Gastrocnemius medialis (tissue), 4 donors: ENCODE data around the gene IGSF9B. TPM values are rescaled to one million over a fixed set of nuclear protein-coding genes. Genes with fewer than 3 reads are reported as not detected.

Experiments
- ATAC-seq, 2 donors: fragments of 150-250 bp; one replicate each; pipeline ENCODE4 v1.9.1; 2016
- DNase-seq, 2 donors: peaks; one replicate each; pipeline ENCODE4 v3.0.0-alpha.2; 2019
- H3K27ac ChIP-seq, 4 donors: fragments of 200-600 bp; sonication (generic); 1 replicate in 1 of 4; 2 replicates in 3 of 4; pipeline ENCODE4 v1.5.1; 2016 to 2018; ENCODE audit warnings: mild to moderate bottlenecking in 2 of 4, moderate library complexity in 1 of 4
- H3K27me3 ChIP-seq, 3 donors: fragments of 200-600 bp; sonication (generic) in 2 of 3; 1 replicate in 1 of 3; 2 replicates in 2 of 3; pipeline versions ENCODE4 v1.5.1 to v1.6.0; 2016 to 2019; ENCODE audit warnings: mild to moderate bottlenecking in 1 of 3, moderate library complexity in 1 of 3
- H3K36me3 ChIP-seq, 2 donors: fragments of 200-600 bp; sonication (generic) in 1 of 2; one replicate each; pipeline ENCODE4 v1.5.1; 2017 to 2018
- H3K4me1 ChIP-seq, 2 donors: fragments of 200-600 bp; sonication (generic) in 1 of 2; one replicate each; pipeline ENCODE4 v1.5.1; 2016 to 2017; ENCODE audit warnings: mild to moderate bottlenecking in 2 of 2
- H3K4me3 ChIP-seq, 4 donors: fragments of 200-600 bp; sonication (generic) in 3 of 4; 1 replicate in 1 of 4; 2 replicates in 3 of 4; pipeline ENCODE4 v1.5.1; 2016 to 2019; ENCODE audit warnings: mild to moderate bottlenecking in 2 of 4
- H3K9me3 ChIP-seq, 3 donors: fragments of 200-600 bp; sonication (generic) in 2 of 3; 1 replicate in 1 of 3; 2 replicates in 2 of 3; pipeline ENCODE4 v1.5.1; 2016 to 2019
- POLR2A ChIP-seq, 2 donors: fragments of 450-650 bp; IDR thresholded peaks; one replicate each; pipeline ENCODE4 v1.6.1; 2017; ENCODE audit warnings: antibody characterized with exemption in 2 of 2, mild to moderate bottlenecking in 2 of 2, moderate library complexity in 2 of 2
- in situ Hi-C, 4 donors: fragments of 200-750 bp; cut with MboI; loops; one replicate each; pipeline versions ENCODE4 v1.15.0 to v1.8.0; 2017; ENCODE audit warnings: low sequenced_read_pairs in 4 of 4
- intact Hi-C: fragments of 100-400 bp; cut with DNase I; formaldehyde crosslinking; loops from one replicate; pipeline ENCODE4 v1.15.1; 2023; ENCODE audit warnings: low total_unique reads
- total RNA-seq, 4 donors: library from RNA; depleted of rRNA; stranded (reverse); fragments of >200 nt; gene quantifications; one replicate each; pipeline versions ENCODE4 v1.1.0 to v1.2.3, GENCODE V29; 2016
- TF ChIP-seq, protein P1 (sequence below), 5 experiments: fragments of 450-650 bp in 3 of 5; fragments of 200-600 bp in 2 of 5; sonication (generic) in 2 of 5; IDR thresholded peaks in 4 of 5; conservative IDR thresholded peaks in 1 of 5; 1 replicate in 4 of 5; 2 replicates in 1 of 5; pipeline ENCODE4 v1.5.1; 2016 to 2019; ENCODE audit warnings: antibody characterized with exemption in 5 of 5, mild to moderate bottlenecking in 3 of 5, moderate library complexity in 3 of 5

The IGSF9B gene
- total RNA-seq, 4 donors from 2014 or later = 0.07 to 2.5 (median 1.4) TPM

DNA sequence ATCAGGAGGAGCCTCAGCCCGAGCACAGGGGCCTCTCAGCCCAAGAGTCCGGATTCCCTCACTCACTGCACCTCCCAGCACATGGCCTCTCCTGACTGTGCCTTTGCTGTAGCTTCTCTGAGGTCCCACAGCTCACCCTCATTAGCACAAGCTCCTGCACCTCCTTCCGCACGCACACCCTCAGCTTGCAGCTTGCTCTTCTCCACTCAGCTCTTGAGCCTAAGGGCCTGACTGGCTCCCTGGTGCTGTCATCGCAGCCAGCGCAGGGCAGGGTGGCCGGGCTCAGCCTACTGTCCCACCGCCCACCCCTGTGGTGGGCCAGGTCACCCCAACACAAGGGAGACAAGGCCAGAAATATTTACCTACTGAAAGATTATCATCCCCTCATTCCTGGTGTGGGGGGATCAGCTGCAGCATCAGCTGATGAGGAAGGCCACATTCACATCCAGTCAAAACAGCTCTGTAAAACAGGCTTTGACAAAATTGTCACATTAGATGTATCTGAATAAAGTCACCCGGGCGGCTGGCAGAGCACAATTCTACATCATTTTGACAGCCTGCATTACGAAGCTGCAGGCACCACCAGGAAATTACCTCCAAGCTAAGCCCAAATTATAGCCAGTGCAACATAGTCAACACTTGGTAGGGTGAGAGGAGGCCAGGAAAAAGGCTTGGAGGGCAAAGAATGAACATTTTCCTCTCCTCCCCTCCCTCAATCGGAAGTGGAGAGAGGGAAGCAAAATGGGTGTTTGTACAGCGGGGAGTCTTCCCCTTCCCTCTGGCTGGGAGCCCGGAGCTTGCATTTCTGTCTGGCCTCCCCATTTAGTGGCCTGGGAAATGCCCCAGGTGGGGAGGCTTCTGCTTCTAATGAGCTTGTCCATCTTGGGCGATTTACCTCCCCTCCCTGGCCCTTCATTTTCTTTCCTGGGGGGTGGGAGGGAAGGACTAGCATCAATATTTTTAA, 29.5 kb upstream of the IGSF9B start:
- intact Hi-C loops (no loop called here), in situ Hi-C loops (no loop called here)
- Histone ChIP-seq H3K9me3 (no peaks in the 10 kb centered on the region), H3K27me3 (no peaks in the 10 kb centered on the region), H3K36me3 (no peaks in the 10 kb centered on the region), H3K4me1 (peaks cover 0 to 25% of the 10 kb centered on the region in 2 donors), H3K4me3 (no peak overlapping the region), H3K27ac (no peak overlapping the region)
- no peak for TF ChIP-seq POLR2A (IDR thresholded peaks at IDR 0.05)
- TF ChIP-seq, protein P1, sequence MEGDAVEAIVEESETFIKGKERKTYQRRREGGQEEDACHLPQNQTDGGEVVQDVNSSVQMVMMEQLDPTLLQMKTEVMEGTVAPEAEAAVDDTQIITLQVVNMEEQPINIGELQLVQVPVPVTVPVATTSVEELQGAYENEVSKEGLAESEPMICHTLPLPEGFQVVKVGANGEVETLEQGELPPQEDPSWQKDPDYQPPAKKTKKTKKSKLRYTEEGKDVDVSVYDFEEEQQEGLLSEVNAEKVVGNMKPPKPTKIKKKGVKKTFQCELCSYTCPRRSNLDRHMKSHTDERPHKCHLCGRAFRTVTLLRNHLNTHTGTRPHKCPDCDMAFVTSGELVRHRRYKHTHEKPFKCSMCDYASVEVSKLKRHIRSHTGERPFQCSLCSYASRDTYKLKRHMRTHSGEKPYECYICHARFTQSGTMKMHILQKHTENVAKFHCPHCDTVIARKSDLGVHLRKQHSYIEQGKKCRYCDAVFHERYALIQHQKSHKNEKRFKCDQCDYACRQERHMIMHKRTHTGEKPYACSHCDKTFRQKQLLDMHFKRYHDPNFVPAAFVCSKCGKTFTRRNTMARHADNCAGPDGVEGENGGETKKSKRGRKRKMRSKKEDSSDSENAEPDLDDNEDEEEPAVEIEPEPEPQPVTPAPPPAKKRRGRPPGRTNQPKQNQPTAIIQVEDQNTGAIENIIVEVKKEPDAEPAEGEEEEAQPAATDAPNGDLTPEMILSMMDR (IDR thresholded peaks at IDR 0.05 in 4 of 5, conservative IDR thresholded peaks at IDR 0.05 in 1 of 5) = no peak
- DNase-seq (no peak), ATAC-seq (no peak)

DNA sequence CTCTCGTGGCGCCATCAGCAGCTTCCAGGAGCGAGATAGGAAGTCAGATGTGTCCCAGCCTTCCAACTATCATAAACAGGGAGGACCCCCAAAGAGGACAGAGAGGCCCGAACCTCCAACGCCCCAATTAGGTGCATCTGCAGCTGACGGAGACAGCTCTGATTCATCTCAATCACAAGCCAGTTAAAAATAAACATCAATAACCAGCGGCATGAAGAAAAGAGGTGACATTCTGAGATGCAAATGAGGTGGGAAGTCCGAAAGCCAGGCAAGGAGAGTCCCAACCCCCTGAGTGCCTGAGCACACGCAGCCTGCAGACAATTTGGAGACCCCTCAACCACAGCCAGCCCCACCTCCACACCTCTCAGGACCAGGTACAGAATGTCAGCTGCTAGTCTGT, 28.1 kb upstream of the IGSF9B start:
- no peak for ATAC-seq
- Histone ChIP-seq H3K4me1 (peaks cover 0 to 18% of the 10 kb centered on the region in 2 donors), H3K27ac (no peak overlapping the region), H3K4me3 (no peak overlapping the region), H3K27me3 (no peaks in the 10 kb centered on the region), H3K36me3 (no peaks in the 10 kb centered on the region), H3K9me3 (no peaks in the 10 kb centered on the region)
- no peak for TF ChIP-seq POLR2A (IDR thresholded peaks at IDR 0.05)
- TF ChIP-seq, protein P1 (IDR thresholded peaks at IDR 0.05 in 4 of 5, conservative IDR thresholded peaks at IDR 0.05 in 1 of 5) = no peak
- no peak for DNase-seq
- in situ Hi-C loops (no loop called here), intact Hi-C loops (no loop called here)

DNA sequence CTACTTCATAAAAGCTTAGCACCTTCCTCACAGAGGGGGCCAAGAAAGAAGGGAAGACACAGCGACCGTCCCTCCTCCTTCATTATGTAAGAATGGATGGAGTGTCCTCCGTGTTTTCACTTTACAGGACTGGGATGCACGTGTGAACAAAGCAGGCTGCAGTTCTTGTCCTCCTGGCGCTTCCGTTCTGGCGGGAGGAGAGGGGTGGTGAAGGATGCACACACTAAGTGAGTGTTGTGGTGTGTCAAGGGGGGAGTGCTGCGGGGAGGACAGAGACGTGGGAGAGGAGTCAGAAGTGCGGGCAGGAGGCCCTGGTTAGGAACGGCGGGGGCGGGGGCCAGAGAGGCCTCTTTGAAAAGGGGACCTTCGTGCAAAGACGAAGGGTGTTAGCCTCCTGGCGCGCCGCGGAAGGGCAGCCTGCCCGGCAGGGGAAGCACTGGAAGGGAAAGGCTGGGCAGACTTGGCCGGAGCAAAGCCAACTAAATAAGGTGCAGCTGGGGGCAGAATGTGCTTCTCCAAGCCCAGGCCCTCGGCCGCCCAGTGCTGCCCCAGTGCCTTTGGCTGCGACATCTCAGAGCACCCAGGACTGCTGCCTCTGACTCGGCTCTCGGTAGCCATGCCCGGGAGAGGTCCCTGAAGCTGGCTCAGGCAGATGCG, 27.0 kb upstream of the IGSF9B start:
- H3K36me3 ChIP-seq = no peaks in the 10 kb centered on the region
- no peak overlapping the region for H3K27ac ChIP-seq
- DNase-seq (no peak), ATAC-seq (no peak)
- H3K9me3 ChIP-seq = no peaks in the 10 kb centered on the region
- no peaks in the 10 kb centered on the region for H3K27me3 ChIP-seq
- no peak overlapping the region for H3K4me3 ChIP-seq
- intact Hi-C loops = no loop called here
- TF ChIP-seq, protein P1 (IDR thresholded peaks at IDR 0.05 in 4 of 5, conservative IDR thresholded peaks at IDR 0.05 in 1 of 5) = no peak
- TF ChIP-seq POLR2A (IDR thresholded peaks at IDR 0.05) = no peak
- H3K4me1 ChIP-seq = peaks cover 0 to 10% of the 10 kb centered on the region in 2 donors
- in situ Hi-C loops = no loop called here

DNA sequence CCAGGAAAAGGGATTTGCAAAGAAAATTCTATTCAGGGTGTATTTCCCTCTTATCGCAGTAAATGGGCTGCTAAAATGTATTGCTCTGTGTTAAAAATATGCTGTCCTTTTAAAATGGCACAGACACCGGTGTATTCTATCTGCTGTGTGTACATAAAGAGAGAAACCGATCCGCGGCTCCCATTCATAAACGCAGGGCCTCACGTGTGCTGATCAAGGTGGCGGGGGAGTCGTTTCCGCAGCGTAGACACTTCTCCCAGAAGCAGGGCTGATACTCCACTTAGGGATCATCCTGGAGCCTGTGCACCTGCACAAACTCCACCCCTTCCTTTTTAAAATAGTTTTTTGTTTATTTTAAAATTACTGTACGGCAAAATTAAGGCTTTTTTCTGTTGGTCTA, 26.1 kb upstream of the IGSF9B start:
- no peak for TF ChIP-seq POLR2A (IDR thresholded peaks at IDR 0.05)
- TF ChIP-seq, protein P1 (IDR thresholded peaks at IDR 0.05 in 4 of 5, conservative IDR thresholded peaks at IDR 0.05 in 1 of 5) = no peak
- no peak for ATAC-seq
- Histone ChIP-seq H3K27ac (no peak overlapping the region), H3K27me3 (no peaks in the 10 kb centered on the region), H3K9me3 (no peaks in the 10 kb centered on the region), H3K4me1 (peaks cover 0 to 5% of the 10 kb centered on the region in 2 donors), H3K36me3 (no peaks in the 10 kb centered on the region), H3K4me3 (no peak overlapping the region)
- intact Hi-C loops (no loop called here), in situ Hi-C loops (no loop called here)
- DNase-seq = no peak
